Body of pancreas (tissue), 4 donors: ENCODE data around the gene GEMIN4. TPM values are rescaled to one million over a fixed set of nuclear protein-coding genes. Genes with fewer than 3 reads are reported as not detected.
"Not testable (repeated sequence)": the region's sequence is repeated elsewhere in the genome, so short reads cannot be mapped to it uniquely, and the experiment has no call there.

ENCODE experiments used
- ATAC-seq: fragments of 150-250 bp; one replicate; pipeline ENCODE4 v1.9.1; 2016
- DNase-seq, 4 donors: peaks; one replicate each; pipeline ENCODE4 v3.0.0-alpha.2; 2019
- H3K27ac ChIP-seq, 4 donors: fragments of 200-600 bp; sonication (generic); 1 replicate in 3 of 4; 2 replicates in 1 of 4; pipeline versions ENCODE4 v1.5.1 to v1.6.1; 2016 to 2019; ENCODE audit warnings: mild to moderate bottlenecking in 1 of 4, mixed read lengths in 1 of 4, moderate library complexity in 1 of 4
- H3K27me3 ChIP-seq, 2 donors: fragments of 200-600 bp; sonication (generic); one replicate each; pipeline ENCODE4 v1.6.0; 2016; ENCODE audit warnings: mild to moderate bottlenecking in 1 of 2
- H3K36me3 ChIP-seq, 2 donors: fragments of 200-600 bp; sonication (generic); replicated peaks in 1 of 2; 2 replicates each; pipeline ENCODE4 v1.5.1; 2016; ENCODE audit warnings: low read depth in 2 of 2; ENCODE audit not compliant: insufficient read depth in 1 of 2
- H3K4me1 ChIP-seq: fragments of 200-600 bp; sonication (generic); one replicate; pipeline ENCODE4 v1.6.0; 2016
- H3K4me3 ChIP-seq, 2 donors: fragments of 200-600 bp; sonication (generic); 1 replicate in 1 of 2; 2 replicates in 1 of 2; pipeline ENCODE4 v1.5.1; 2016 to 2019
- H3K9me3 ChIP-seq, 3 donors: fragments of 200-600 bp; sonication (generic); 1 replicate in 2 of 3; 2 replicates in 1 of 3; pipeline ENCODE4 v1.5.1; 2016
- CTCF ChIP-seq, 7 experiments: fragments of 450-650 bp in 4 of 7; fragments of 200-600 bp in 3 of 7; sonication (generic) in 3 of 7; IDR thresholded peaks; one replicate each; pipeline ENCODE4 v1.5.1; 2016 to 2019; ENCODE audit warnings: antibody characterized with exemption in 7 of 7
- POLR2A ChIP-seq, 3 donors: fragments of 450-650 bp; IDR thresholded peaks; one replicate each; pipeline ENCODE4 v1.6.1; 2016; ENCODE audit warnings: antibody characterized with exemption in 3 of 3, mild to moderate bottlenecking in 2 of 3
- WGBS, 2 donors: methylation state at CpG; one replicate each; pipeline ENCODE4 v1.1.5; 2017; 5-methylcytosine and 5-hydroxymethylcytosine counted together
- intact Hi-C: fragments of 100-400 bp; cut with DNase I; formaldehyde crosslinking; loops from one replicate; pipeline ENCODE4 v1.15.1; 2023
- total RNA-seq, 2 donors: library from RNA; depleted of rRNA; stranded (reverse); fragments of >200 nt; gene quantifications; one replicate each; pipeline ENCODE4 v1.1.0, GENCODE V29; 2016

Gene GEMIN4
- total RNA-seq, 2 donors from 2014 or later: 5.6 to 7.3 TPM

GRCh38 chr17:794876-795275 lies 42.8 kb upstream of the GEMIN4 start:
- peak overlapping the region; percentile 77 to 83 (median 80) for H3K27ac ChIP-seq
- H3K4me3 ChIP-seq: no peak overlapping the region
- DNase-seq (peak; percentile 95 to 99 (median 96)), ATAC-seq (peak; percentile 95)
- intact Hi-C loops: no loop called here
- 8 to 10% methylated on average over 18 of the region's 18 CpGs for WGBS, 2 donors
- H3K4me1 ChIP-seq: peaks cover 27% of the 10 kb centered on the region
- H3K9me3 ChIP-seq: no peaks in the 10 kb centered on the region
- no peaks in the 10 kb centered on the region for H3K27me3 ChIP-seq
- TF ChIP-seq POLR2A (IDR thresholded peaks at IDR 0.05) (peak in 1 of 3 donors; percentile 17), CTCF (IDR thresholded peaks at IDR 0.05) (peak; percentile 75 to 98 (median 96))
- H3K36me3 ChIP-seq: no peaks in the 10 kb centered on the region

- Histone ChIP-seq H3K27ac (peak overlapping the region in 1 of 4 donors; percentile 12), H3K9me3 (no peaks in the 10 kb centered on the region), H3K27me3 (no peaks in the 10 kb centered on the region), H3K4me1 (peaks cover 48% of the 10 kb centered on the region), H3K4me3 (no peak overlapping the region), H3K36me3 (peaks cover 0 to 4% of the 10 kb centered on the region in 2 donors)
- TF ChIP-seq CTCF (IDR thresholded peaks at IDR 0.05) (no peak), POLR2A (IDR thresholded peaks at IDR 0.05) (no peak)
- WGBS, 2 donors: 74 to 76% methylated on average over 4 to 9 of the region's 9 CpGs
- intact Hi-C loops: no loop called here
- ATAC-seq: no peak
- no peak for DNase-seq
These were observed 40.2 kb upstream of the GEMIN4 start for GRCh38 chr17:792277-792676.

GRCh38 chr17:791829-792228 lies 39.8 kb upstream of the GEMIN4 start:
- 86 to 90% methylated on average over 15 to 19 of the region's 19 CpGs for WGBS, 2 donors
- H3K4me1 ChIP-seq: peaks cover 53% of the 10 kb centered on the region
- no peak overlapping the region for H3K27ac ChIP-seq
- no peak overlapping the region for H3K4me3 ChIP-seq
- H3K27me3 ChIP-seq: no peaks in the 10 kb centered on the region
- no peak for DNase-seq
- intact Hi-C loops: no loop called here
- peaks cover 0 to 4% of the 10 kb centered on the region in 2 donors for H3K36me3 ChIP-seq
- no peaks in the 10 kb centered on the region for H3K9me3 ChIP-seq
- TF ChIP-seq POLR2A (IDR thresholded peaks at IDR 0.05) (no peak), CTCF (IDR thresholded peaks at IDR 0.05) (no peak)
- ATAC-seq: no peak

GRCh38 chr17:790874-791247 lies 38.8 kb upstream of the GEMIN4 start:
- 79 to 88% methylated on average over 9 to 10 of the region's 12 CpGs for WGBS, 2 donors
- H3K27ac ChIP-seq, H3K27me3 ChIP-seq, H3K4me3 ChIP-seq, intact Hi-C loops, H3K9me3 ChIP-seq, H3K36me3 ChIP-seq, ATAC-seq: not testable (repeated sequence)
- peaks cover 62% of the 10 kb centered on the region for H3K4me1 ChIP-seq
- peak in 1 of 4 donors; percentile 6 for DNase-seq

- H3K27ac ChIP-seq: peak overlapping the region in 3 of 4 donors; percentile 85 to 93 (median 92)
- ATAC-seq, H3K4me3 ChIP-seq, intact Hi-C loops, H3K27me3 ChIP-seq, H3K36me3 ChIP-seq, H3K9me3 ChIP-seq: not testable (repeated sequence)
- H3K4me1 ChIP-seq: peaks cover 63% of the 10 kb centered on the region
- 66 to 69% methylated on average over 22 to 30 of the region's 38 CpGs for WGBS, 2 donors
- peak; percentile 41 to 61 (median 49) for DNase-seq
These were observed 38.1 kb upstream of the GEMIN4 start for GRCh38 chr17:789931-790873.
